GM12873 (cell line): ENCODE data around the gene DOC2B.

Experiments used
- TF ChIP-seq, protein P1 (sequence below): IDR thresholded peaks from 2 replicates; pipeline ENCODE4 v1.5.1; 2012; ENCODE audit warnings: low read depth, mild to moderate bottlenecking, moderate library complexity, low read length, control low read depth; ENCODE audit not compliant: insufficient read depth; ENCODE audit errors: missing control alignments

DOC2B gene

DNA sequence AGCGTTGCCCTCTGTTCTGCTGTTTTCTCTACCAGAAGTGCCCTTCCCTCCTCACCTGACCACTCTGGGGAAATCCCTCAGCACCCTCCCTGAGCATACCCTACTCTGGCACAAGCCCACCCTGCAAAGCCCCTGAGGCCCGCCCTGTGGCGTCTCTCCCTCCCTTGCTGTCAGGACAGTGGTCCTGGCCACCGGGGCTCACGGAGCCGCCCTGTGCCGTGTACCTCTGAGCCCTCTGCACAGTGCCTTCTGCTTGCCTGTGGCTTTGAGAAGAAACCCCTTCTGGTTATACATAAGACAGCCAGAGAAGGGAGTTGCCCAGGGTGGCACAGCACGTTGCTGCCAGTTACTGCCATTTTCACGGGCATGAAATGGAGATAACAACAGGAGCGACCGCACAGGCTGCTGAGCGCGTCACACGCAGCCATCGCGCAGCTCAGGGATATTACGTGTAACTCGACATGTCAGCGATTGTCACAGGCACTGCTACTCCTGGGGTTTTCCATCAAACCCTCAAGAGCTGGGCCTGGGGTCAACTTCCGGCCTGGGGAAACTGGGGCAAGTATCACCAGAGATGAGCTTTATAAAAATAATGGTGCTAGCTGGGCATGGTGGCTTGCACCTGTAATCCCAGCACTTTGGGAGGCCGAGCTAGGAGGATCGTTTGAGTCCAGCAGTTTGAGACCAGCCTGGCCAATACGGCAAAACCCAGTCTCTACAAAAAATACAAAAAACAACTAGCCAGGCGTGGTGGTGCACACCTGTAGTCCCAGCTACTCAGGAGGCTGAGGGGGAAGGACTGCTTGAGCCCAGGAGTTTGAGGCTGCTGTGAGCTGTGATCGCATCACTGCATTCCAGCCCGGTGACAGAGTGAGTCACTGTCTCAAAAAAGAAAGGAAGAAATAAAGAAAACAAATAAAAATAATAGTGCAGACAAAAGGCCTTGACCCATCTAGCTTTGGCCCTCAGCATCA lies 29.3 kb downstream of the DOC2B start:
- TF ChIP-seq, protein P1, sequence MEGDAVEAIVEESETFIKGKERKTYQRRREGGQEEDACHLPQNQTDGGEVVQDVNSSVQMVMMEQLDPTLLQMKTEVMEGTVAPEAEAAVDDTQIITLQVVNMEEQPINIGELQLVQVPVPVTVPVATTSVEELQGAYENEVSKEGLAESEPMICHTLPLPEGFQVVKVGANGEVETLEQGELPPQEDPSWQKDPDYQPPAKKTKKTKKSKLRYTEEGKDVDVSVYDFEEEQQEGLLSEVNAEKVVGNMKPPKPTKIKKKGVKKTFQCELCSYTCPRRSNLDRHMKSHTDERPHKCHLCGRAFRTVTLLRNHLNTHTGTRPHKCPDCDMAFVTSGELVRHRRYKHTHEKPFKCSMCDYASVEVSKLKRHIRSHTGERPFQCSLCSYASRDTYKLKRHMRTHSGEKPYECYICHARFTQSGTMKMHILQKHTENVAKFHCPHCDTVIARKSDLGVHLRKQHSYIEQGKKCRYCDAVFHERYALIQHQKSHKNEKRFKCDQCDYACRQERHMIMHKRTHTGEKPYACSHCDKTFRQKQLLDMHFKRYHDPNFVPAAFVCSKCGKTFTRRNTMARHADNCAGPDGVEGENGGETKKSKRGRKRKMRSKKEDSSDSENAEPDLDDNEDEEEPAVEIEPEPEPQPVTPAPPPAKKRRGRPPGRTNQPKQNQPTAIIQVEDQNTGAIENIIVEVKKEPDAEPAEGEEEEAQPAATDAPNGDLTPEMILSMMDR: no peak

DNA sequence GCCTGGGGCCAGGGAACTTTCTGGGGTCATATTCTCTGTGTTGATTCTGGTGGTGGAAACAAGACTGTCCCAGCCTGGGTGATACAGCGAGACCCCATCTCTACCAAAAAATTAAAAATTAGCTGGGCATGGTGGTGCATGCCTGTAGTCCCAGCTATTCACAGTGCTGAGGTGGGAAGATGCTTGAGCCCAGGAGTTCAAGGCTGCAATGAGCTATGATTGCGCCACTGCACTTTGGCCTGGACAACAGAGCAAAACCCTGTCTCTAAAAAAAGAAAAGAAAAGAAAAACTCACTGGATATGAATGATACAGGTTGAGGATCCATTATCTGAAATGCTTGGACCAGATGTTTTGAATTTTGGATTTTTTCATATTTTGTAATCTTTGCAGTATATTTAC lies 30.4 kb downstream of the DOC2B start:
- TF ChIP-seq, protein P1: no peak

DNA sequence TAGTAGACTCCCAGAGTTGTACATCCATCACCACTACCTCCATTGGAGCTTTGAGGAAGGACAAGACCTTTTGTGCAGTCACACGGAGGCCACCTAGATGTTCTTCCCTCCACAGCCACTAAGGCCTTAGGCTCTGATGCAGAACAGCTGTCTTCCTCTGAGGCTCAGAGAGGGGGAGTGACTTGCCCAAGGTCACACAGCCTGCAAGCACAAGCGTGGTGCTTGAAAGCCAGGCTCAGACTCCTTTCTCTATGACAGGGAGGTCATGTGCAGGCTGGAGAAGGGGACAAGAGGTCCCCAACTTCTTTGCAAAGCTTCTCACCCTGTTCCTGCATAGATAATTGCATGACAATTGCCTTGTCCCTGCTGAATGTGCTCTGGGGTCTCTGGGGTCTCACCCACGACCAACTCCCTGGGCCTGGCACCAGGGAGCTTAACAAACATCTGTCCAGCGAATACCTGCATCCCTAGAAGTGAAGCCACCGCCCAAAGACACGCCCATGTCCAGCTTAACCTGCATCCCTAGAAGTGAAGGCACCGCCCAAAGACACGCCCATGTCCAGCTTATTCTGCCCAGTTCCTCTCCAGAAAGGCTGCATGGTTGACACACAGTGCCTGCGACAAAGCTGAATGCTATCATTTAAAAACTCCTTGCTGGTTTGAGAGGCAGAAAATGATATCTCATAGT lies 31.4 kb downstream of the DOC2B start:
- TF ChIP-seq, protein P1: no peak

DNA sequence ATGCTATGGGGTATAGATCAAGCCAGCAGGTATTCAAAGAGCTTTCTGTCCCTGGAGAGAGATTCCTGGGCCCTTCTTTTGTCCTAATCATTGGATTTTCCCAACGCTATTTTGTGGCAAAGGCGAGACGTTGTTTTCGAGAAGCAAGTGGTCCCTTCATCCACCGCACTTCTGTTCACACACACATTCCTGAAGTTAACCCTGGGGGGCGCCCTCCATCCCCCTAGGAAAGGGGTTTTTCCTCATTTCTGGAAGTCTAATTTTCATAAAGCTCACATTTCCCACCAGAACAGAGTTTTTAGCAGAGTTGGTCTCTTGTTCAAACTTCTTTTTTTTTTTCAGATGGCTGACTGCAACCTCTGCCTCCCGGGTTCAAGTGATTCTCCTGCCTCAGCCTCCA lies 32.2 kb downstream of the DOC2B start:
- TF ChIP-seq, protein P1: no peak

DNA sequence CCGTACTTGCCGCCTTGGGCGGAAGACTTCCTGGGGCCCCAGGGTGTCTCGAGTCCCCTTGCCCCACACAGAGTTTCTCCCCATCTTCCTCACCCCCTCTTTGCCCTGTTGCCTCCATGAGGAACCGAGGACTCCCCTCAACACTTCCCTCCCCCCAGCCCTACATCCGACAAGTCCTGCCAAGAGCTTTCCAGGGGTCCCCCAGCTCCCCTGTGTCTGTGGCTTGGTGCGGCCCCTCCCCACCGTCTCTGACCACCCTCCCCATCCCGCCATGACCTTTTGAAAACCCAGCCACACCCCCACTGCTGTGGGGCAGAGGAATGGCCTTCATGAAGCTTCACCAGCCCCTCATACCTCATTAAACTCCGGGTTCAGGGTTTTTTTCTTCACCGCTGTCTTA lies 32.7 kb downstream of the DOC2B start:
- TF ChIP-seq, protein P1: no peak

DNA sequence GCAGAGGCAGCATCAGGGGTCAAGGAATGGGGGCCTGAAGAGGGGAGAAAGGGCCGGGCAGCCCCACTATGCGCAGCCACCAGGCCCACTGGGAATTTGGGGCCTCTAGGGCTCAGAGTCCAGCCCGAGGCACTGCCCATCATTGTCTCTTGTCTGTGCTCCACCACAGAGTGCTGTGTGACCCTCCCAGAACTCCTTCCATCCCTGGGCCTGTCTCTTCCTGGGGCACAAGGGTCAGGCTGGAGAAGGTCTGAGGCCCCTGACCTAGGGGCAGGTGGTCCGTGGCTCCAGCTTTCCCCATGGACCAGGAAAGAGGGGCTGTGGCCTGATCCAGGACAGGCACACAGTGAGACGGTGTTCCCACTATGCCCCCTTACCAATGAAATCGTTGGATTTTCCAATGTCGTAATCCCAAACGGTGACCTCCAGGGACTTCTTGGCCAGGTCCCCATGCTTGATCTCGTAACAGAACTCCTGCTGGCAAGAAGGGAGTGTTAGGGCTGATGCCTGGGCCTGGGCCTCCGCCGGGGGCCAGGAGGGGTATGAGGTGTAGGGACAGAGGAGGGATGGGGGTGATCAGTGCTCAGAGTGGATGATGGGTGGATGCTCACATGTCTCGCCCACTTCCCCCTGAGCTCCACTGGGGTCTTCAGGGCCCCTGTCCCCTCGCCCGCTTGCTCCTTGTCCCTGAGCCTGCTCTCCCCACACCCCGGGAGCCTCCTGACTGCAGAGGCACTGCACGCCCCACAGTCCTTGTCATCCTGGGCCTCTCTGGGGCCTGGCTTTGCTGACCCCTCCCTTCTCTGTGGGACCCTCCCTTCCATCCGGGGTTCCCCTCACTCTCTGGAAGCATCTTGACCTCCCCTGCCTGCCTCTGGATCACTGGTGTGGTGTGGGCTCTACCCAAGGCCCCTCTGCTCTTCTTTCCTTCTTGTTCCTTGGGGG lies 33.4 kb downstream of the DOC2B start:
- TF ChIP-seq, protein P1: no peak
